ENCODE measurements around the gene AP4S1. TPM values are rescaled to one million over a fixed set of nuclear protein-coding genes. Genes with fewer than 3 reads are reported as not detected.
"Not testable (repeated sequence)": the region's sequence is repeated elsewhere in the genome, so short reads cannot be mapped to it uniquely, and the experiment has no call there.

AP4S1 gene
- total RNA-seq, 1 donor from 2014 or later: 8.1 TPM

DNA sequence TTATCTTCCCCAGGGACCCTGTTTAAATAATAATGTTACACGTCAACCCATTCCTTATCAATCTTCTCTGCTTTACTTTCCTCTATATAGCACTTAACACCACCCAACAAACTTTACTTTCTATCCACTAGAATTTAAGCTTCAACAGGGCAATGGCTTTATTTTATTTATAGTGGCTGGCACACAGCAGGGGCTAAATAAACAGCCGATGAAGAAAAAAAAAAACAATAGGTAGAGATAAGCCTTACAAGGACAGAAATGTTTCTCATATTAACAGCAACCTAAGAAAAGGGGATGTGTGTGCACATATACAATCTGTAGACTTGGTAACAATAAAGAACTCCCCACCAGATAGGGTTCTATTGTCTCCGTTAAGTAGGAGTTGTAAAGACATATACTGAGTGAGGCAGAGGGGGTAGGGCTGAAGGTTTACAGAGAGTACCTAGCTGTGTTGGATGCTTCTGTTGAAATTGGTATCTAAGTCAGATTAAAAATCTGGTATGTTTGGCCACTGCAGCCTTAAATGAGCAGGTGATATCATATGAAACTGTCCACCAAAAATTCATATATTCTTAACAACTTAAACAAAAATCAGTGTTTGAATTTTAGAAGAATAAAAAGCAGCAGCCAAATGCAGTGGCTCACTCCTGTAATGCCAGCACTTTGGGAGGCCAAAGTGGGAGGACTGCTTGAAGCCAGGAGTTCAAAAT, 24.7 kb upstream of the AP4S1 start:
- peaks cover 23% of the 10 kb centered on the region for H3K9me3 ChIP-seq (replicated peaks)
- intact Hi-C loops (cut with micrococcal nuclease): no loop called here
- peaks cover 17% of the 10 kb centered on the region for H3K36me3 ChIP-seq
- TF ChIP-seq, protein P1, sequence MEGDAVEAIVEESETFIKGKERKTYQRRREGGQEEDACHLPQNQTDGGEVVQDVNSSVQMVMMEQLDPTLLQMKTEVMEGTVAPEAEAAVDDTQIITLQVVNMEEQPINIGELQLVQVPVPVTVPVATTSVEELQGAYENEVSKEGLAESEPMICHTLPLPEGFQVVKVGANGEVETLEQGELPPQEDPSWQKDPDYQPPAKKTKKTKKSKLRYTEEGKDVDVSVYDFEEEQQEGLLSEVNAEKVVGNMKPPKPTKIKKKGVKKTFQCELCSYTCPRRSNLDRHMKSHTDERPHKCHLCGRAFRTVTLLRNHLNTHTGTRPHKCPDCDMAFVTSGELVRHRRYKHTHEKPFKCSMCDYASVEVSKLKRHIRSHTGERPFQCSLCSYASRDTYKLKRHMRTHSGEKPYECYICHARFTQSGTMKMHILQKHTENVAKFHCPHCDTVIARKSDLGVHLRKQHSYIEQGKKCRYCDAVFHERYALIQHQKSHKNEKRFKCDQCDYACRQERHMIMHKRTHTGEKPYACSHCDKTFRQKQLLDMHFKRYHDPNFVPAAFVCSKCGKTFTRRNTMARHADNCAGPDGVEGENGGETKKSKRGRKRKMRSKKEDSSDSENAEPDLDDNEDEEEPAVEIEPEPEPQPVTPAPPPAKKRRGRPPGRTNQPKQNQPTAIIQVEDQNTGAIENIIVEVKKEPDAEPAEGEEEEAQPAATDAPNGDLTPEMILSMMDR (IDR thresholded peaks at IDR 0.05; ENCODE audit: borderline replicate concordance): no peak
- H3K4me3 ChIP-seq: no peak overlapping the region
- no peak for DNase-seq
- peaks cover 24% of the 10 kb centered on the region for H3K4me1 ChIP-seq
- no peaks in the 10 kb centered on the region for H3K27me3 ChIP-seq (ENCODE audit: low read depth)
- H3K27ac ChIP-seq (replicated peaks): no peak overlapping the region

DNA sequence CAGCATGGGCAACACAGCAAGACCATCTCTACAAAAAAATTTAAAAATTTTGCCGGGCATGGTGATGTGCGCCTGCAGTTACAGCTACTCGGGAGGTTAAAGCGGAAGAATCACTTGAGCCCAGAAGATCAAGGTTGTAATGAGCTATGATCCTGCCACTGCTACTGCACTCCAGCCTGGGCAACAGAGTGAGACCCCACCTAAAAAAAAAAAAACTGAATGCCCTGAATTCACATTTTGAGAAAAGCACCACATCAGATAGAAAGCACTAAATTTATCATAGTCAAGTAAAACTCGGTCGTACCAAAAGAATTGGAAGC, 24.1 kb upstream of the AP4S1 start:
- Histone ChIP-seq H3K27me3 (ENCODE audit: low read depth) (no peaks in the 10 kb centered on the region), H3K9me3 (replicated peaks) (peaks cover 23% of the 10 kb centered on the region), H3K27ac (replicated peaks) (no peak overlapping the region), H3K4me1 (peaks cover 19% of the 10 kb centered on the region), H3K36me3 (peaks cover 19% of the 10 kb centered on the region), H3K4me3 (no peak overlapping the region)
- DNase-seq: no peak
- intact Hi-C loops (cut with micrococcal nuclease): no loop called here
- TF ChIP-seq, protein P1 (IDR thresholded peaks at IDR 0.05; ENCODE audit: borderline replicate concordance): no peak

DNA sequence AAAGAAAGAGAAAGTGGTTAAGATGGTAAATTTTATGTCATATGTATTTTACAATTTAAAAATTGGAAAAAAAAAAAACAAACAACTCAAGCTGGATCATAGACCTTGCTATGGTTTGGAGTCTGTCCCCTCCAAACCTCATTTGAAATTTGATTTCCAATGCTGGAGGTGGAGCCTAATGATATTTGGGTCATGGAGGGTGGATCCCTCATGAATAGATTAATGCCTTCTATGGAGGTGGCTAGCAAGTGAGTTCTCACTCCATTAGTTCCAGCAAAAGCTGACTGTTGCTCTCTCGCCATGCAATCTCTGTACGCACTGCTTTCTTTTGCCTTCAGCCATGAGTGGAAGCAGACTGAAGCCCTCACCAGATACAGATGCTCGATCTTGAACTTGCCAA, 22.2 kb upstream of the AP4S1 start:
- TF ChIP-seq, protein P1 (IDR thresholded peaks at IDR 0.05; ENCODE audit: borderline replicate concordance): no peak
- intact Hi-C loops (cut with micrococcal nuclease): no loop called here
- Histone ChIP-seq H3K27me3 (ENCODE audit: low read depth) (no peaks in the 10 kb centered on the region), H3K9me3 (replicated peaks) (peaks cover 16% of the 10 kb centered on the region), H3K36me3 (peaks cover 17% of the 10 kb centered on the region), H3K4me1 (peaks cover 18% of the 10 kb centered on the region), H3K27ac (replicated peaks) (no peak overlapping the region), H3K4me3 (no peak overlapping the region)
- DNase-seq: no peak

DNA sequence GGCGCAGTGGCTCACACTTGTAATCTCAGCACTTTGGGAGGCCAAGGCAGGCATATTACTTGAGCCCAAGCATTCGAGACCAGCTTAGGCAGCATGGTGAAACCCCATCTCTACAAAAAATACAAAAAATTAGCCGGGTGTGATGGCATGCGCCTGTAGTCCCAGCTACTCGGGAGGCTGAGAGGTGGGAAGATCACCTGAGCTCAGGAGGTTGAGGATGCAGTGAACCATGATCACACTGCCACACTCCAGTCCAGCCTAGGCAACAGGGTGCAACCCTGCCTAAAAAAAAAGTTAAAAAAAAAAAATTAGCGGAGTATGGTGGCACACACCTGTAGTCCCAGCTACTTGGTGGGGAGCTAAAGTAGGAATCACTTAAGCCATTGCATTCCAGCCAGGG, 21.4 kb upstream of the AP4S1 start:
- H3K27me3 ChIP-seq (ENCODE audit: low read depth); H3K9me3 ChIP-seq (replicated peaks); H3K4me3 ChIP-seq; DNase-seq; H3K27ac ChIP-seq (replicated peaks); intact Hi-C loops (cut with micrococcal nuclease): not testable (repeated sequence)
- peaks cover 18% of the 10 kb centered on the region for H3K4me1 ChIP-seq
- peaks cover 12% of the 10 kb centered on the region for H3K36me3 ChIP-seq

DNA sequence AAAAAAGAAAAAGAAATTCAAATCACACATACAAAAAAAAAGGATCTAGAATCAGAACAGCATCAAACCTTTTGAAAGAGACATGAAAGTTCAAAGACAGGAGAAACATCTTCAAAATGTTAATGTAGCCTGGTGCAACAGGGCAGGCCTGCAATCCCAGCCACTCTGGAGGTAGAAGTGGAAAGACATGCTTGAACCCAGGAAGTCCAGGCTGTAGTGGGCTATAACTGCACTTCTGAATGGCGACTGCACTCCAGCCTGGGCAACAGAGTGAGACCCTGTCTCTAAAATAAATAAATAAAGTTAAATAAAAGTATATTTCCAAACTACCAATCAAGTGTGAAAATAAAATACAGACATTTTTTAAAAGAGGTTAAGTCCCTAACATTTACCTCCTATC, 18.7 kb upstream of the AP4S1 start:
- DNase-seq: no peak
- H3K4me1 ChIP-seq: peaks cover 7% of the 10 kb centered on the region
- intact Hi-C loops (cut with micrococcal nuclease): no loop called here
- no peaks in the 10 kb centered on the region for H3K27me3 ChIP-seq (ENCODE audit: low read depth)
- peaks cover 12% of the 10 kb centered on the region for H3K36me3 ChIP-seq
- TF ChIP-seq, protein P1 (IDR thresholded peaks at IDR 0.05; ENCODE audit: borderline replicate concordance): no peak
- H3K27ac ChIP-seq (replicated peaks): no peak overlapping the region
- H3K4me3 ChIP-seq: no peak overlapping the region
- no peaks in the 10 kb centered on the region for H3K9me3 ChIP-seq (replicated peaks)

DNA sequence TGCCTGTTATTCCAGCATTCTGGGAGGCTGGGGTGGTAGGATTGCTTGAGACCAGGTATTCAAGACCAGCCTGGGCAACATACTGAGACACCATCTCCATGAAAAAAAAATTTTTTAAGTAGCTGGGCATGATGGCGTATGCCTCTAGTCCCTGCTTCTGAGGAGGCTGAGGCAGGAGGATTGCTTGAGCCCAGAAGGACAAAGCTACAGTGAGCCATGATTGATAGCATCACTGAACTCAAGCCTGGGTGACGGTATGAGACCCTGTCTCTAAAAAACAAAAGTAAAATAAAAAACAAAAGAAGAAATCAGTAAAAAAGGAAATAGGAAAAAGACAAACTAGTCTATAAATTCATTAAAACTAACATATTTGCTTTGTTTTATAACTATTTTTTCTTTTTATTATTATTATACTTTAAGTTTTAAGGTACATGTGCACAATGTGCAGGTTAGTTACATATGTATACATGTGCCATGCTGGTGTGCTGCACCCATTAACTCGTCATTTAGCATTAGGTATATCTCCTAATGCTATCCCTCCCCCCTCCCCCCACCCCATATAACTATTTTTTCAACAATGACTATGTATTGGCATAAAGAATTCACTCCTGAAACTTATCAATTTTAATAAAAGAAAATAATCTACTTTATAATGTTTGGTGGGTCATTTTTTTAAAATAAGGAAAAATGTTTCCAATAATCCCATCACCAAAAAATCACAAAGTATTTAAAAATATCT, 15.4 kb upstream of the AP4S1 start:
- no peak overlapping the region for H3K27ac ChIP-seq (replicated peaks)
- H3K9me3 ChIP-seq (replicated peaks): no peaks in the 10 kb centered on the region
- no peaks in the 10 kb centered on the region for H3K27me3 ChIP-seq (ENCODE audit: low read depth)
- peaks cover 7% of the 10 kb centered on the region for H3K4me1 ChIP-seq
- H3K36me3 ChIP-seq: peaks cover 12% of the 10 kb centered on the region
- H3K4me3 ChIP-seq: no peak overlapping the region
- no peak for DNase-seq
- TF ChIP-seq, protein P1 (IDR thresholded peaks at IDR 0.05; ENCODE audit: borderline replicate concordance): no peak
- intact Hi-C loops (cut with micrococcal nuclease): no loop called here

All from left ventricle myocardium inferior (tissue), 1 donor.